Osteocyte (in vitro differentiated cells): ENCODE results near the gene RPL38. TPM values are rescaled to one million over a fixed set of nuclear protein-coding genes. Genes with fewer than 3 reads are reported as not detected.

Experiments
- DNase-seq: peaks from one replicate; pipeline ENCODE4 v3.0.0; 2021; ENCODE audit warnings: mixed read lengths; ENCODE audit not compliant: unreplicated experiment; ENCODE audit errors: extremely low spot score
- H3K27ac Mint-ChIP-seq: one replicate; pipeline ENCODE4 v1.8.0; 2021; ENCODE audit warnings: mild to moderate bottlenecking, mixed read lengths; ENCODE audit not compliant: unreplicated experiment
- H3K27me3 Mint-ChIP-seq: one replicate; pipeline ENCODE4 v1.8.0; 2021; ENCODE audit warnings: mixed read lengths; ENCODE audit not compliant: unreplicated experiment
- H3K36me3 Mint-ChIP-seq: one replicate; pipeline ENCODE4 v1.8.0; 2021; ENCODE audit warnings: mixed read lengths; ENCODE audit not compliant: unreplicated experiment
- H3K4me1 Mint-ChIP-seq: one replicate; pipeline ENCODE4 v1.8.0; 2021; ENCODE audit warnings: mixed read lengths; ENCODE audit not compliant: unreplicated experiment
- H3K4me3 Mint-ChIP-seq: one replicate; pipeline ENCODE4 v1.8.0; 2021; ENCODE audit warnings: mild to moderate bottlenecking, moderate library complexity, mixed read lengths; ENCODE audit not compliant: unreplicated experiment
- H3K9me3 Mint-ChIP-seq: one replicate; pipeline ENCODE4 v1.8.0; 2021; ENCODE audit warnings: mixed read lengths; ENCODE audit not compliant: unreplicated experiment
- total RNA-seq: library from RNA; stranded (reverse); gene quantifications from 2 replicates; pipeline ENCODE4 v1.2.1, GENCODE V29; 2021
- TF ChIP-seq, protein P1 (sequence below): fragments of 200-600 bp; sonication (generic); IDR thresholded peaks from 2 replicates; pipeline ENCODE4 v1.5.0; 2021; ENCODE audit warnings: antibody characterized with exemption, mild to moderate bottlenecking, moderate library complexity

Gene RPL38
- total RNA-seq, 1 donor from 2014 or later = 755 TPM

DNA sequence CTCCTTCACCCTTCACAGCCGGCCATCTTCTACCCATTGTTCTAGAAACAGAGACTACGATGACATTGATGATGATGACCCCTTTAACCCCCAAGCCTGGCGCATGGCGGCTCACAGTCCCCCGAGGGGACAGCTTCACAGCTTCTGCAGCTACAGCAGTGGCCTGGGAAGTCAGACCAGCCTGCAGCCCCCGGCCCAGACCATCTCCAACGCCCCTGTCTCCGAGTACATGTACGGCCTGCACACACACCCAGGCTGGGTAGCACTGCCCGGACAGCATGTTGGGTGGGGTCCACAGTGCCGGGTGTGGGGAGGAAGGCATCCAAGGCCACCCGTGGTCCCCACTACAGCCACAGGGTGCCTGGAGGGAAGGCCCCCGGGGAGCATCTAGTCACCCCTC, 49.6 kb downstream of the RPL38 start:
- H3K36me3 Mint-ChIP-seq = no peaks in the 10 kb centered on the region
- no peak overlapping the region for H3K4me3 Mint-ChIP-seq
- H3K27ac Mint-ChIP-seq = no peak overlapping the region
- H3K9me3 Mint-ChIP-seq = no peaks in the 10 kb centered on the region
- no peaks in the 10 kb centered on the region for H3K4me1 Mint-ChIP-seq
- TF ChIP-seq, protein P1, sequence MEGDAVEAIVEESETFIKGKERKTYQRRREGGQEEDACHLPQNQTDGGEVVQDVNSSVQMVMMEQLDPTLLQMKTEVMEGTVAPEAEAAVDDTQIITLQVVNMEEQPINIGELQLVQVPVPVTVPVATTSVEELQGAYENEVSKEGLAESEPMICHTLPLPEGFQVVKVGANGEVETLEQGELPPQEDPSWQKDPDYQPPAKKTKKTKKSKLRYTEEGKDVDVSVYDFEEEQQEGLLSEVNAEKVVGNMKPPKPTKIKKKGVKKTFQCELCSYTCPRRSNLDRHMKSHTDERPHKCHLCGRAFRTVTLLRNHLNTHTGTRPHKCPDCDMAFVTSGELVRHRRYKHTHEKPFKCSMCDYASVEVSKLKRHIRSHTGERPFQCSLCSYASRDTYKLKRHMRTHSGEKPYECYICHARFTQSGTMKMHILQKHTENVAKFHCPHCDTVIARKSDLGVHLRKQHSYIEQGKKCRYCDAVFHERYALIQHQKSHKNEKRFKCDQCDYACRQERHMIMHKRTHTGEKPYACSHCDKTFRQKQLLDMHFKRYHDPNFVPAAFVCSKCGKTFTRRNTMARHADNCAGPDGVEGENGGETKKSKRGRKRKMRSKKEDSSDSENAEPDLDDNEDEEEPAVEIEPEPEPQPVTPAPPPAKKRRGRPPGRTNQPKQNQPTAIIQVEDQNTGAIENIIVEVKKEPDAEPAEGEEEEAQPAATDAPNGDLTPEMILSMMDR = no peak
- DNase-seq = no peak
- H3K27me3 Mint-ChIP-seq = no peaks in the 10 kb centered on the region

DNA sequence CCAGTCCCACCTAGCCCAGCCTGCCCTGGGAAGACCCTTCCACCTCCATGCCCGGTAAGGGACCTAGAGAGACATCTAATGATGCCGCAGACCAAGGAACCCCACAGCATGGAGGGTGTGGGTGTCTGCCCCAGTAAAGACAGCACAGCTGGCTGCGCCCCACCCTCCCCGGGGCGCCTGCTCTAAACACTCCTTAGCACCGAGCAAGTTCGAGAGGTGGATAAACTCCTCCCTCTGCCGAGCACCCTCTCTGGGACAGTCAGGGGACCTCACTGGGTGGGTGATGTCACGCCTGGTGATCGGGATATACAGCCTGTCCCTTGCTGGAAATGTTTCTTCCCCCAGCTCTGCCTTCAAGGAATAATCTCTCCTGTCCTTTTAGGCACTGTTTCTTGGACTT, 53.8 kb downstream of the RPL38 start:
- DNase-seq = no peak
- H3K4me3 Mint-ChIP-seq = no peak overlapping the region
- H3K27me3 Mint-ChIP-seq = peaks cover 20% of the 10 kb centered on the region
- no peaks in the 10 kb centered on the region for H3K4me1 Mint-ChIP-seq
- no peaks in the 10 kb centered on the region for H3K9me3 Mint-ChIP-seq
- no peaks in the 10 kb centered on the region for H3K36me3 Mint-ChIP-seq
- TF ChIP-seq, protein P1 = no peak
- no peak overlapping the region for H3K27ac Mint-ChIP-seq

DNA sequence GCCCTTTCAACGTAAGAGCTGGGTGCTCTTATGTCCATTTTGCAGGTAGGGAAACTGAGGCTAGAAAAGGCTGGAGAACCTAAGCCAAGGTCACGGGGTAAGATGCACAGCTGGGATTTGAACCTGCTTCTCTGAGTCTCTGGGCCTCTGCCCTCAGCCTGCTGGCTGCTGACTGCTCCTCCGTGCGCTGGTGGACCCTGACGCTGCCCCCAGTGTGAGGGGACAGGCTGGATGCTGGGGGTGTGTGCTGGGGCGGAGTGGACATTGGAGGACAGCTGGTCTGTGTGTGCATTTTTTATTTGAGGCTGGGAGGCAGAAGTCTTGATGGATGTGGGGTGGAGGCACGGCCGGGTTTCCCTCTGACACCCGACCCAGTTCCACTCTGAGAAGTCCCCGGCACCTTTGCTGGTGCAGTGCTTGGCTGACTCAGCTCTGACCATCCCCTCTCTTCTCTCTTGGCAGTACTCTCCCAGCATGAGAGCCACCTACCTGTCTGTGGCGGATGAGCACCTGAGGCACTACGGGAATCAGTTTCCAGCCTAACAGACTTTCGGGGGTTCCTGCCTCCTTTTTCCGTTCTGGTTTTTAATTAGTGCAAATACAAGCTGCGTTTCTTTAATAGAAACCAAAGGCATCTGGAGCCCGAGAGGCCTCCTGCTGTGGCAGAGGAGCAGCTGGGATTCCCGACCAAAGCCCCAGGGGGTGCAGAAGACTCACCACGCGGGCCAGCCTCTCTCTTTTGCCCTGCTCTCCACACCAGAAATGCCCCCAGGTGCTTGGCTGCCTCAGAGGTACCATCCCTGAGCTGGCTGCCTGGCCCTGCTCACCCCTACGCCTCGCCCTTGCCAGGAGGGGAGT, 56.4 kb downstream of the RPL38 start:
- Mint-ChIP-seq H3K27me3 (peaks cover 20% of the 10 kb centered on the region), H3K4me1 (no peaks in the 10 kb centered on the region), H3K4me3 (no peak overlapping the region), H3K36me3 (no peaks in the 10 kb centered on the region), H3K9me3 (no peaks in the 10 kb centered on the region), H3K27ac (no peak overlapping the region)
- TF ChIP-seq, protein P1 = no peak
- no peak for DNase-seq

Other genes starting within 250 kb of the RPL38 start
- 1.8 and 2.0 TPM in 2 replicates for gene TTYH2, start 9.9 kb downstream of the RPL38 start, total RNA-seq
- gene DNAI2, start 70.6 kb downstream of the RPL38 start, total RNA-seq = not detected in 2 replicates
- gene KIF19, start 122.5 kb downstream of the RPL38 start, total RNA-seq = not detected in 2 replicates
- not detected in 2 replicates for gene BTBD17, start 158.2 kb downstream of the RPL38 start, total RNA-seq
- gene GPR142, start 163.8 kb downstream of the RPL38 start, total RNA-seq = not detected in 2 replicates
- 44.4 and 56.4 TPM in 2 replicates for gene GPRC5C, start 228.4 kb downstream of the RPL38 start, total RNA-seq